Measurements from ENCODE around the gene VIT. TPM values are rescaled to one million over a fixed set of nuclear protein-coding genes. Genes with fewer than 3 reads are reported as not detected.

Gene VIT
- total and polyA plus RNA-seq, 4 donors, result 0.07 to 0.17 (median 0.09) TPM; not detected in 1

- no peak for DNase-seq (ENCODE audit: low spot score)
- Histone ChIP-seq H3K9ac (ENCODE audit: low read depth in 1 of 2, low read length in 2 of 2) (no peak overlapping the region), H3K27ac (ENCODE audit: low read depth in 1 of 2, low read length in 2 of 2) (no peak overlapping the region), H3K36me3 (ENCODE audit: control insufficient read depth in 4 of 4, insufficient read depth in 3 of 4, low read depth in 1 of 4, low read length in 3 of 4) (no peaks in the 10 kb centered on the region), H3K9me3 (ENCODE audit: control insufficient read depth in 4 of 4, low read length in 3 of 4) (no peaks in the 10 kb centered on the region), H3K4me3 (ENCODE audit: low read depth in 1 of 3, low read length in 3 of 3) (no peak overlapping the region), H3K4me1 (ENCODE audit: control insufficient read depth in 4 of 4, insufficient read depth in 4 of 4, low read length in 3 of 4) (no peaks in the 10 kb centered on the region), H3K27me3 (ENCODE audit: control insufficient read depth in 4 of 4, insufficient read depth in 4 of 4, low read length in 3 of 4) (no peaks in the 10 kb centered on the region)
- TF ChIP-seq ZBTB33 (IDR thresholded peaks at IDR 0.05) (no peak), FOXA2 (IDR thresholded peaks at IDR 0.05) (no peak), RXRA (IDR thresholded peaks at IDR 0.05) (no peak), YY1 (IDR thresholded peaks at IDR 0.05) (no peak), NR2F2 (IDR thresholded peaks at IDR 0.05) (no peak), SP1 (IDR thresholded peaks at IDR 0.05) (no peak), HNF4G (IDR thresholded peaks at IDR 0.05) (no peak), REST (IDR thresholded peaks at IDR 0.05) (no peak), TAF1 (conservative IDR thresholded peaks at IDR 0.05) (no peak), GABPA (IDR thresholded peaks at IDR 0.05 in 1 of 2, conservative IDR thresholded peaks at IDR 0.05 in 1 of 2) (no peak), ATF3 (IDR thresholded peaks at IDR 0.05) (no peak), HNF4A (conservative IDR thresholded peaks at IDR 0.05) (no peak), EGR1 (IDR thresholded peaks at IDR 0.05; ENCODE audit: low read depth in 2 of 2) (no peak), RAD21 (IDR thresholded peaks at IDR 0.05) (no peak), JUND (IDR thresholded peaks at IDR 0.05) (no peak)
- TF ChIP-seq, protein P1, sequence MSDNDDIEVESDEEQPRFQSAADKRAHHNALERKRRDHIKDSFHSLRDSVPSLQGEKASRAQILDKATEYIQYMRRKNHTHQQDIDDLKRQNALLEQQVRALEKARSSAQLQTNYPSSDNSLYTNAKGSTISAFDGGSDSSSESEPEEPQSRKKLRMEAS (IDR thresholded peaks at IDR 0.05), result no peak
- TF ChIP-seq, protein P2, sequence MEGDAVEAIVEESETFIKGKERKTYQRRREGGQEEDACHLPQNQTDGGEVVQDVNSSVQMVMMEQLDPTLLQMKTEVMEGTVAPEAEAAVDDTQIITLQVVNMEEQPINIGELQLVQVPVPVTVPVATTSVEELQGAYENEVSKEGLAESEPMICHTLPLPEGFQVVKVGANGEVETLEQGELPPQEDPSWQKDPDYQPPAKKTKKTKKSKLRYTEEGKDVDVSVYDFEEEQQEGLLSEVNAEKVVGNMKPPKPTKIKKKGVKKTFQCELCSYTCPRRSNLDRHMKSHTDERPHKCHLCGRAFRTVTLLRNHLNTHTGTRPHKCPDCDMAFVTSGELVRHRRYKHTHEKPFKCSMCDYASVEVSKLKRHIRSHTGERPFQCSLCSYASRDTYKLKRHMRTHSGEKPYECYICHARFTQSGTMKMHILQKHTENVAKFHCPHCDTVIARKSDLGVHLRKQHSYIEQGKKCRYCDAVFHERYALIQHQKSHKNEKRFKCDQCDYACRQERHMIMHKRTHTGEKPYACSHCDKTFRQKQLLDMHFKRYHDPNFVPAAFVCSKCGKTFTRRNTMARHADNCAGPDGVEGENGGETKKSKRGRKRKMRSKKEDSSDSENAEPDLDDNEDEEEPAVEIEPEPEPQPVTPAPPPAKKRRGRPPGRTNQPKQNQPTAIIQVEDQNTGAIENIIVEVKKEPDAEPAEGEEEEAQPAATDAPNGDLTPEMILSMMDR (IDR thresholded peaks at IDR 0.05; ENCODE audit: low read depth, low read length, missing input control), result no peak
- WGBS, result 67% methylated on average over 19 of the region's 19 CpGs
These were observed 85.6 kb downstream of the VIT start for GRCh38 chr2:36781907-36782720.

Measured in liver (tissue), 9 donors.